Fibroblast of skin of scalp (primary cell): Measurements from ENCODE around the gene TWNK.
A peak's percentile ranks its signal among the peaks of the same experiment; 100 is the strongest.
"Not testable (repeated sequence)": the region's sequence is repeated elsewhere in the genome, so short reads cannot be mapped to it uniquely, and the experiment has no call there.

Source experiments
- DNase-seq: peaks from one replicate; pipeline ENCODE4 v3.0.0-alpha.2; 2013

The TWNK gene

GRCh38 chr10:100972904-100973535, 14.3 kb upstream of the TWNK start:
- DNase-seq = no peak

GRCh38 chr10:100975397-100975796, 11.9 kb upstream of the TWNK start:
- DNase-seq = not testable (repeated sequence)

- DNase-seq = no peak
Measured at GRCh38 chr10:100976906-100977305, 10.4 kb upstream of the TWNK start.

GRCh38 chr10:100977436-100977835, 9.9 kb upstream of the TWNK start:
- DNase-seq = no peak

GRCh38 chr10:100978121-100978900, 9.0 kb upstream of the TWNK start:
- no peak for DNase-seq

GRCh38 chr10:100978901-100979195, 8.5 kb upstream of the TWNK start:
- no peak for DNase-seq

- DNase-seq = no peak
Measured at GRCh38 chr10:100979791-100980272, 7.5 kb upstream of the TWNK start.

- DNase-seq = no peak
Measured at GRCh38 chr10:100980311-100980710, 7.0 kb upstream of the TWNK start.

- DNase-seq = no peak
Measured at GRCh38 chr10:100980711-100981110, 6.6 kb upstream of the TWNK start.

- no peak for DNase-seq
Measured at GRCh38 chr10:100981178-100981772, 6.1 kb upstream of the TWNK start.

GRCh38 chr10:100982916-100983830, 4.2 kb upstream of the TWNK start:
- no peak for DNase-seq

GRCh38 chr10:100983868-100984671, 3.3 kb upstream of the TWNK start:
- no peak for DNase-seq

- DNase-seq = no peak
Measured at GRCh38 chr10:100984672-100985177, 2.6 kb upstream of the TWNK start.

- DNase-seq = no peak
Measured at GRCh38 chr10:100985336-100985735, 2.0 kb upstream of the TWNK start.

- no peak for DNase-seq
Measured at GRCh38 chr10:100986623-100986951, 756 bp upstream of the TWNK start.

- no peak for DNase-seq
Measured at GRCh38 chr10:100987685-100988049, 324 bp downstream of the TWNK start.

- DNase-seq = no peak
Measured at GRCh38 chr10:100988166-100988565, 823 bp downstream of the TWNK start.

- DNase-seq = no peak
Measured at GRCh38 chr10:100989088-100989487, 1.7 kb downstream of the TWNK start.

GRCh38 chr10:100993986-100994708, 6.8 kb downstream of the TWNK start:
- DNase-seq = peak; percentile 64

GRCh38 chr10:100995181-100995580, 7.8 kb downstream of the TWNK start:
- DNase-seq = no peak

GRCh38 chr10:100996678-100997359, 9.5 kb downstream of the TWNK start:
- no peak for DNase-seq
